GM21528 (cell line): ENCODE results near the gene ISOC2.
"Not testable (repeated sequence)": the region's sequence is repeated elsewhere in the genome, so short reads cannot be mapped to it uniquely, and the experiment has no call there.

Experiments used
- ATAC-seq: cut with Tn5 transposase; IDR thresholded peaks from one replicate; pipeline ENCODE4 v1.9.1; 2021; ENCODE audit warnings: mild to moderate bottlenecking, moderate library complexity; ENCODE audit not compliant: unreplicated experiment, low FRiP score

Gene ISOC2

GRCh38 chr19:55461259-55461973 lies at the start of gene ISOC2:
Gene ISOC2 (minus strand): TSS chr19:55461642. CDS start chr19:55456486, 5,156 bp downstream.
- ATAC-seq, result peak; percentile 90

DNA sequence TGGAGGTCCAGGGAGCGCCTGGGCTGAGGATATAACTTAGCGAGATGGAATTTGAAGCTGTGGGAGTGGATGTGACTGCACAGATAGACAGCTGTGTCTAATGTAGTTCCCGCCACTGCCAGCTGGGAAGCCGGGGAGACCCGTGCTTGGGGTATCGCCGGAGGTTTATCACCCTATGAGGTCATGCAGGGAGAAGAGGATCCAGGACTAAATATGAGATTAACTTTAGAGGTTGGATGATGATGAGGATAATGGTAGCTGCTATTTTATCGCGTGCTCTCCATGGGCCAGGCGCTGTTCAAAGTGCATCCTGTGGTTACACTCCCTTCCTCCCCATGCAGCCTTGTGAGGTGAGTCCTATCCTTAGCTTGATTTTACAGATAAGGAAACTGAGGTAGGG lies 46.7 kb upstream of the ISOC2 start:
- no peak for ATAC-seq

DNA sequence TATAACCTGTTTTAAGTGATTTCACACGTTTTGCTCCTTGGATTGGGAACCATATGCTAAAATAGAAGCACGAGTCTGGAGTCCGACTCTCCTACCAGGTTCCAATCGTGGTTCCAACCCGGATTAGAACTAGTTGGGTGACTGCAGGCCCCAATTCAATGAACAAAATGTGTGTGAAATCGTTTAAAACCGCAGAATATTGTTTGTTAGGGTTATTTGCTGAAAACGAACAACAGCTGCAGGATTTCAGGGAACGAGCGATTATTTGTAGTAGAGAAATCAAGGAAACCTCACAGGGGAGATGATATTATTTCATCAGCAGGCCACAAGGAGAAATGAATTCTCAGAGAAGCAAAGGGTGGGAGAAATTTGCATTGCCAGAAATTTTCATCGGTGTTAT lies 43.5 kb upstream of the ISOC2 start:
- ATAC-seq, result no peak

- ATAC-seq, result peak; percentile 14
These were observed 42.8 kb upstream of the ISOC2 start for GRCh38 chr19:55504252-55504603.

DNA sequence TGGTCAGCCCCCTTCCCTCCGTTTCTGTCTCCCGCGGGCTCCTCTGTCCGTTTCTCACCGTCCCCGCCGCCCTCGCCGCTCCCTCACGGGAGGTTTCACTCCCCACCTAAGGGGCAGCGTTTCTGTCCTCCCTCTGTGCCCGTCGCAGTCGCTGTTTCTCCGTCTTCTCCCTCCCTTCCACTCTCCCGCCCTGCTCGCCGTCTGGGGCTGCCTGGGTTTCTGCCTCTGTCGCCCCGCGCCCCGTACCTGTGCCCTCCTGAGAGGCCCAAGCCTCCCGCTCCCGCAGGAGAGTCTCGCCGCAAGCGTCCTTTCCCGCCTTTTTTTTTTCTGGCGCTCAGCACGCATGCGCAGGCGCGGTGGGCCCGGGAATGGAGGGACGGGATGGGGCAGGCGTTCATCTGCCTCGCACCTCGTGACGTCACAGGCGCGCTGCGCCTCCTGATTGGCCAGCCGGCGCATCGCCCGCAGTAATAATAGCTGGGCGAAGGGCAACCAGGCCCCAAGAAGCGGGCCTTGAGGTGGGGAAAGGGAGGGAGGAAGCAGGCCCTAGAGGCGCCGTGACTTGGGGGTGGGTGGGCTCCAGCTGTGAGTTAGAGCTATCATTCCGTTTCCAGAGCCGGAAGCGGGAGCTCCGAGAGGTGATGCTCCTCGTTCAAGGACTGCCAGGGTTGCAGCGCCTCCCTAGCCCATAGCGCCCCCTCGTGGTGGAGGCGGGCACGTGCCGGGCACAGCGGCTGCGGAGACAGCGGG lies 42.2 kb upstream of the ISOC2 start:
- ATAC-seq, result peak; percentile 88

DNA sequence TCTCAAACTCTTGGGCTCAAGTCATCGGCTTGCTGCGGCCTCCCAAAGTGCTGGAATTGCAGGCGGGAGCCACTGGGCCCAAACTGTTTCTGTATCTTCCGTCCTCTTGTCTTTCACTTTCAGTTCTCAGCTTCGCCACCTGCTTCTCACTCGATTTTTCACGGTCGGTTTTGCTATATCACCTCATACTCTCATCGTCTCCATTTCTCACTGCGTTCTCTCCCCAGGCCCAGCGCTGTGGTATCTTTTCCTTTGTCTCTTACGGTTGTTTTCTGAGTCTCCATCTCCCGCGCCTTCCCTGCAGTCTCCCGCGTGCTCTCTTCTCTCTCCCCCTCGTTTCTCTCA lies 41.7 kb upstream of the ISOC2 start:
- no peak for ATAC-seq

DNA sequence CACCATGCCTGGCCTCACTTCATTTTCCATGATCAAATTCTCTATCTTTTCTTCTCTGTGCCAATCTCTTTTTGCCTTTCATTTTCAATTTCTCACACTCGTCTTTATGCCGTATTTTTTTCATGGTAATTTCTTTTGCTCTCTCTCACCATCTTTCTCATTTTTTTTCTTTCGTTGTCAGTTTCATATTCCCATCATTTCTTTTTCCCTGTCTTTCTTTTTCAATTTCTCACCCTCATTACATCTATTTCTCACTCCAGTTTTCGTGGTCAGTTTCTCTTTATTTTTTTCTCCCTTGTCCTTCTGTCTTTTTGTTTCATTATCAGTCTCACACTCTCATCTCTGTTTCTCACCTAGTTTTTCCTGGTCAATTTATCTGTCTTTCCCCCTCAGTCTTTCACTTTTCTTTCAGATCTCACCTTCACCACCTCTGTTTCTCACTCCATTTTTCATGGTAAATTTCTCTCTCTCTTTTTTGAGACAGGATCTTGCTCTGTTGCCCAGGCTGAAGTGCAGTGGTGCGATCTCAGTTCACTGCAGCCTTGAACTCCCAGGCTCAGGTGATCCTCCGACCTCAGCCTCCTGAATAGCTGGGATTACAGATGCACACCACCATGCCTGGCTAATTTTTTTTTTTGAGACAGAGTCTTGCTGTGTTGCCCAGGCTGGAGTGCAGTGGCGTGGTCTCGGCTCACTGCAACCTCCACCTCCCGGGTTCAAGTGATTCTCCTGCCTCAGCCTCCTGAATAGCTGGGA lies 40.9 kb upstream of the ISOC2 start:
- no peak for ATAC-seq

DNA sequence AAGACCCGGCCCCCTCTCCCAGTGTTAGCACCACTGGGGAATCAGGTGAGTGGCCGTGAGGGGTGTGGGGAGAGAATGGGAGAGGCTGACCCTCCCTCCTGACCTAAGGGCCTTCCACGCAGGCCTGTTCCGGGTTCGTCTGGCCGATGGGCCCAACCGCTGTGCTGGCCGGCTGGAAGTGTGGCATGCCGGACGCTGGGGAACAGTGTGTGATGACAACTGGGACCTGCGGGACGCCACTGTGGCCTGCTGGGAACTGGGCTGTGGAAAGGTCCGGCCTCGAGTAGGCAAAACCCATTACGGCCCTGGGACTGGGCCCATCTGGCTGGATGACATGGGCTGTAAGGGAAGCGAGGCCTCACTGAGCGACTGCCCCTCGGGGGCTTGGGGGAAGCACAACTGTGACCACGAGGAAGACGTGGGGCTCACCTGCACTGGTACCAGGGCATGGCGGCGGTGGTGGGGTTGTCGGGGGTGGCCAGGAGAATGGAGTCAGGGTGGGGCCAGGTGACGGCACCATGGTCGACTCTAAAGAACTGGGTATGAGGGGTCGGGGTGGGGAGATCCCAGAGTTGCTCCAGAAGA lies 39.0 kb upstream of the ISOC2 start:
- no peak for ATAC-seq

DNA sequence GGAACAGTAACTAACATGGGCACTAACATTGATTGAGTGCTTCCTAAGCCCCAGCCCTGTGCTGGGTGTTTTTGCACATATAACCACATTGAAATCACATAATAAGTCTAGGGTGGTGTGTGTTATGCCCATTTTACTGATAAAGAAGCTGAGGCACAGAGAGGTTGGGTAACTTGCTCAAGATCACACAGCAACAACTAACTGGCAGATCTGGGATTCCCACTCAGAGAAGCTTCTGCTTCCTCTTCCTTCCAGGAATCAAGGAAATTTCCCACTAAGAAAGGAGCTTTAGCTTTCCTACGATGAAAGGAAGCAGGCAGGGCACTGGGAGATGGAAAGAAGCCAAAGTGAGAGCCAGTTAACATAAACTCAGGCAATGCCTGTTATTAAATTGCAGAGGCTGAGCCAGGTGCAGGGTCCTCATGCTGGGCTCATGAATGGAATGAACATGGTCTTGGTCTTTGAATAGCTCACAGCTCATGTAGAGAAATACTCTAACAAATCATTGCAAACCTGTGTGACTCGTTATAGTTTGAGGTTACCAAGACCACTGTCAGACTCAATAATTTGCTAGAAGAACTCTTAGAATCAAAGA lies 36.9 kb upstream of the ISOC2 start:
- ATAC-seq, result no peak

DNA sequence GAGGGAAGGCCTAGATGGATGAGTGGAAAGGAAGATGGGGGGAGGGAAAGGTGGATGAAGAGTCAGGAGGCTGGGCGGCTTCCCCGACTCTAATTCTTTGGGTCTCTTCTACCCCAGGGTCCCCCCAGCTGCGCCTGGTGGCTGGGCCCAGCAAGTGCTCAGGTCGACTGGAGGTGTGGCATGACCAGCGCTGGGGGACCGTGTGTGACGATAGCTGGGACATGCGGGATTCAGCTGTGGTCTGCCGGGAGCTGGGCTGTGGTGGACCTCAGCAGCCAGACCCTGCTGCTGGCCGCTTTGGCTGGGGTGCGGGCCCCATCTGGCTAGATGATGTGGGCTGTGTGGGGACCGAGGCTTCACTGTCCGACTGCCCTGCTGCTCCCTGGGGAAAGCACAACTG lies 36.3 kb upstream of the ISOC2 start:
- no peak for ATAC-seq

DNA sequence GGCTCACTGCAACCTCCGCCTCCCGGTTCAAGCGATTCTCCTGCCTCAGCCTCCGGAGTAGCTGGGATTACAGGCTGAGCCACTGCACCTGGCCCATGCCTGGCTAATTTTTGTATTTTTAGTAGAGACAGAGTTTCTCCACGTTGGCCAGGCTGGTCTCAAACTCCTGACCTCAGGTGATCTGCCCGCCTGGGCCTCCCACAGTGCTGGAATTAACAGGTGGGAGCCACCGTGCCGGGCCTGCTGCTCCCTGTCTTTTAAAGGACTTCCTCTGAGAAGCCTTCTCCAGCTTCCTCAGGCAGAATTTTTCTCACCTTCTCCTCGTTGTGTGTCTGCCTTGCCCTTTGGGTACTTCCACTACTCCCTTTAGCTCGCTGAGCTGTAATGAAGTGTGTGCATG lies 35.4 kb upstream of the ISOC2 start:
- not testable (repeated sequence) for ATAC-seq

DNA sequence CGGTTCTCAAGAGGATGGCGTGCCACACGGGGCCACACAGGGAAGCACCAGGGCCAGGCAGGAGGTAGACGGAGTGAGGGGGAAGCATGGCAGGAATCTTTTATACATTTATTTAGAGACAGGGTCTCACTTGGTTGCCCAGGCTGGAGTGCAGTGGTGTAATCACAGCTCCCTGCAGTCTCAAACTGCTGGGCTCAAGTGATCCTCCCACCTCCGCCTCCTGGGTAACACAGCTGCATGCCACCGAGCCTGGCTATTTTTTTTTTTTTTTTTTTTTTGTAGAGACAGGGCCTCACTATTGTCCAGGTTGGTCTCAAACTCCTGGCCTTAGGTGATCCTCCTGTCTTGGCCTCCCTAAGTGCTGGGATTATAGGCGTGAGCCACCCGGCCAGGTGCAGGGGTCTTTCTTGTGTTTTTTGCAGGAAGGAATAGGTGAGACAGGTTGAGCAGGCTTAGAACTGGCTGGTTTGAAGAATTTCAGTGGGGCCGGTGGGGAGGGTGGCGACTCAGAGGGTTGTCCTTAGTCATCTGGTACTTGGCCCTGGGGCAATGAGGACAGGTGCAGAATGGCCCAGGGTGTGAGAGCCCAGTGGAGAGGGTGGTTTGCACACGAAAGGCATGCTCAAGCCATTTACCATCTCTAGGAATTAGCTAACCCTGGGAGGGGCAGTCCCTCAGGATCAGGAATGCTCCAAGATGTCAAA lies 34.4 kb upstream of the ISOC2 start:
- ATAC-seq, result no peak

DNA sequence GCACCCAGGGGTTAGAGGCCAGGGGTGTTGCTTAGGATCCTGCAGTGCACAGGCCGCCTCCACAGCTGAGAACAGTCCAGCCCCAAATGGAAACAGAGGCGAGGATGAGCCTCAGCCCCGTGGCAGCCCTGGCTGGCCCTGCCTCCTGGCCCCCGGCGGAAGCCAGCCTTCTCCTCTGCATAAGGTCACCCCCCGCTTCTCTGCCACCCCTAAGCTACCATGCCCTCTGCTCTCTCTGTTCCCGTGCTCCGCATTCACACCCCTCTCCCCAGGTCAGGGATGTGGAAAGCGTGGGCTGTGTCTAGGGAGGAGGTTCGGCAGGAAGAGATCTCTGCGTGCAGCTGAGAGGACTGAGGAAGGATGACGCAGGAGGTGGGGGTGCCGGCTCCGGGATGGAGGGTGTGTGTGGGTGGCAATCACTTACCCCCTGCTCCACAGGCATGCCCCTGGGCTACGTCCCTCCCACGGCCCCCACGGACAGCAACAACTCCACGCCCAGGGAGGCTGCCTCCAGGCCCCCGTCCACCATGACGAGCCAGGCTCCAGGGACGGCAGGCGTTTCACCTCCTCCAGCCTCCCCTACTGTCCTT lies 32.8 kb upstream of the ISOC2 start:
- ATAC-seq, result no peak

DNA sequence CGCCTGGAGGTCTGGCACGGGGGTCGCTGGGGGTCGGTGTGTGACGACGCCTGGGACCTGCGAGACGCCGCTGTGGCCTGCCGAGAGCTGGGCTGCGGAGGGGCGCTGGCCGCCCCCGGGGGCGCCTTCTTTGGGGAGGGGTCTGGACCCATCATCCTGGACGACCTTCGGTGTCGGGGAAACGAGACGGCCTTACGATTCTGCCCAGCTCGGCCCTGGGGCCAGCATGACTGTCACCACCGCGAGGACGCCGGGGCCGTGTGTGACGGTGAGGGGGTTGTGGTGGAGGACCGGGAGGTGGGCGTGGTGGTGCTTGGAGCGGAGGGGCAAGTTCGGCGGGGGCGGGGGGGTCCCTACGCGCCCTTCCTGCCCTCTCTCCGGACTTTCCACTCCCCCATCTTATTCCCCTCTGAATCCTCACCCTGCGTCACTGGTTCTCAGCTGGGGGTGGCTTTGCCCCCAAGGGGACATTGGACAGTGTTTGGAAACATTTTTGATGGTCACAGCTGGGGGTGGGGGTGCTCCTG lies 32.3 kb upstream of the ISOC2 start:
- ATAC-seq, result no peak

- ATAC-seq, result no peak
These were observed 31.7 kb upstream of the ISOC2 start for GRCh38 chr19:55493052-55493644.

DNA sequence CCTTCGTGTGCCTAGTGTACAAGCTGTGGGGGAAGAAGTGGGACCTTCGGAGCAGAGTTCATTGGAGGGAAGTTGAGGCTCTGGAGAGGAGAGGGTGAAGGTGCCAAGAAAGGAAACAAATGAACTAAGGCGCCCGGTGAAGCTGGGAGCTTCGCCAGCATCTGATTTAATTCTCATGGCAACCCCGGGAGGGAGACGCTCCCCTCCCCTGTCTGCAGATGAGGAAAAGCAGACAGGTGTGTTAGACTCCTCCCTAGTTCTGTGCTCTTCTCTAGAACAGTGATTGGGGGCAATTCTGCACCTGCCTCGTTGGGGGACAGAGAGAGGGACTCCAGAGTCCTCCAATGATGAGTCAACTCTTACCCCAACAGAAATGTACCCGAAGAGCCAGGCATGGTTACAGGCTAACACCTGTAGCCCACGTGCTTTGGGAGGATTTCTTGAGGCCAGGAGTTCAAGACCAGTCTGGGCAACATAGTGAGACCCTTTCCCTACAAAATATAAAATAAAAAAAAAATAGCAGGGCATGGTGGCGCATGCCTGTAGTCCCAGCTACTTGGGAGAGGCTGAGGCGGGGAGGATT lies 31.0 kb upstream of the ISOC2 start:
- ATAC-seq, result no peak

GRCh38 chr19:55491546-55492360 lies 30.3 kb upstream of the ISOC2 start:
- ATAC-seq, result no peak
